GM19035 (cell line): ENCODE results near the gene ATP7B.
"Not testable (repeated sequence)": the region's sequence is repeated elsewhere in the genome, so short reads cannot be mapped to it uniquely, and the experiment has no call there.

Source experiments
- ATAC-seq: cut with Tn5 transposase; IDR thresholded peaks from one replicate; pipeline ENCODE4 v1.9.1; 2021; ENCODE audit not compliant: unreplicated experiment

ATP7B gene

GRCh38 chr13:52006523-52007245 lies 4.6 kb downstream of the ATP7B start:
- no peak for ATAC-seq

- no peak for ATAC-seq
Measured at GRCh38 chr13:52005841-52006522, 5.3 kb downstream of the ATP7B start.

DNA sequence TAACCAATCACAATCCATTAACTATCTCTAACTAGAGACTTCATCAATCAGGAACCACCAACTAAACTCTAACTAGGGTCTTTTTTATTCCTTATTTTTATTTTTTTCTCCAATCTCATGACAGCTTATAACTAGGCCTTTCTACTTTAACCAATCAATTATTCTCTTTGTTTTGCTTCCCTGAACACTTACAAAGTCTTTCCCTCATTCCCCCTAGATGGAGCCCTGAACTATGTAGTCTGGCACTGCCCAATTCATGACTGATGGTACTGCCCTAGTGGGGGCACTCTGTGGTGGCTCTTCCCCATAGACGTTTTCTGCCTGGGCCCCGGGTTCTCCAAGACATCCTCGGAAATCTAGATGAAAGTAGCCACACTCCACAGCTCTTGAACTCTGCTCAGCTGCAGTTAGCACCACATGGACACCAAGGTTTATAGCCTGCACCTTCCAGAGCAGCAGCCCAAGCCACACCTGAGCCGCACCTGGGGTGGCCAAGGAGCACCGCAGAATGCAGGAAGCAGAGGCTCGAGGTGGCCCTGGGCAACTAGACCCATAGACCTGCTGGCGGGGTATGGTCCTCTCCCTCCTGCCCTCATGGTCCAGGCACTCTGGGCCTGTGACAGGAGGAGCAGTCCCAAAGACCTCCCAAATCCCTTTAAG lies 6.6 kb downstream of the ATP7B start:
- ATAC-seq: no peak

- no peak for ATAC-seq
Measured at GRCh38 chr13:52003541-52003940, 7.7 kb downstream of the ATP7B start.

GRCh38 chr13:52002361-52002760 lies 8.9 kb downstream of the ATP7B start:
- ATAC-seq: no peak

GRCh38 chr13:52001120-52001731 lies 10.0 kb downstream of the ATP7B start:
- ATAC-seq: peak; percentile 84

GRCh38 chr13:51999921-52000320 lies 11.3 kb downstream of the ATP7B start:
- ATAC-seq: no peak

DNA sequence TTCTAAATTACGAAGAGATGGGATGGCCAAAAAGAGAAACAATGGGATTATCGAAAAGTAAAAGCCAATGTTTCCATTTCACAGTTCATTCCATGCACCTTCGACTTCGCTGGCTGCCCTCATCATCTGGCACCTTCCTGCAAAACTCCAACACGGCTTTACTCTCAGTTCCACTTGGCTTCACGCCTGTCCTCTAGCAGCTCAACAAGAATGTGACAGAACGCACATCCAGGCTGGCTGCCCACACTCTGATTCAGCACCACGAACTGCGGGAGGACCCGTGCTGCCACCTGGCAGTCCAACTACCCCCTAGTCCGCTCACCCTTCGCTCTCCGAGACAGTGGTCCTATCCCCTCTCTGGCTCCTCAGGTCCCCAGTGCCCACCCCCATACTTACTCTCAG lies 11.7 kb downstream of the ATP7B start:
- ATAC-seq: no peak

DNA sequence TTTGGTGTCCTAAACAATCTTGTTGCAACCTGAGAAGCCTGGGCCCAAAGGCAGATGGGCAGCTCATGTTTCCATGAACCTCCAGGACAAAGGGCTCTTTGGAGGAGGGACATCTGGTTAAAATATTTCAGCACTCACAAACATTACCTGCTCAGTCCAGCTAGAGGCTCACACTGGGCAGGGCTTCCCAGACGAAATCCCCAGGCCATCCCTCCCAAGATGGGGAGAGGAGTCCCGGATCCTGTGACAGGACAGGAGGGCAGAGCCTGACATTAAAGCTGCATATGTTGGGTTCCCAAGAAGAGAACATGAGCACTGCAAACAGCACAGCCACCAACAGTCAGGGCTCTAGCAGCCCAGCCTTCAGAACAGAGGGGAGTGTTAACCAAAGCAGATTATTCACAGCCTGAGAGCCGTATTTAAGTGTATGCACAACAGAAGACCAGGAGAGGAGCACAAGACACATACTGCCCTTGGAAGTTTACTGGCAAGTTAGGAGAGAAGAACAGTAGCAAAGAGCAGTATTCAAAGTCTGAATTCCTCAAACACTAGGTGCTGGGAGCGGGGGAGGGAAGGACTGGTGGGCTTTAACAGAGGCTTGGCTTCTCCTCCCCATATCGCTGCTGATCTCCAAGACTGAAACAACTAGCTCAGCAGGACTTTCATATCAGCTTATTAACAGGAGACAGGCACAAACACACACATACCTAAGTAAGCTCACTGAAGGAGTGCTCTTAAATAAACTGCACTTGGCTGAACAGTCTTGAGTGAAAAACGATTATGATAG lies 12.3 kb downstream of the ATP7B start:
- ATAC-seq: no peak

DNA sequence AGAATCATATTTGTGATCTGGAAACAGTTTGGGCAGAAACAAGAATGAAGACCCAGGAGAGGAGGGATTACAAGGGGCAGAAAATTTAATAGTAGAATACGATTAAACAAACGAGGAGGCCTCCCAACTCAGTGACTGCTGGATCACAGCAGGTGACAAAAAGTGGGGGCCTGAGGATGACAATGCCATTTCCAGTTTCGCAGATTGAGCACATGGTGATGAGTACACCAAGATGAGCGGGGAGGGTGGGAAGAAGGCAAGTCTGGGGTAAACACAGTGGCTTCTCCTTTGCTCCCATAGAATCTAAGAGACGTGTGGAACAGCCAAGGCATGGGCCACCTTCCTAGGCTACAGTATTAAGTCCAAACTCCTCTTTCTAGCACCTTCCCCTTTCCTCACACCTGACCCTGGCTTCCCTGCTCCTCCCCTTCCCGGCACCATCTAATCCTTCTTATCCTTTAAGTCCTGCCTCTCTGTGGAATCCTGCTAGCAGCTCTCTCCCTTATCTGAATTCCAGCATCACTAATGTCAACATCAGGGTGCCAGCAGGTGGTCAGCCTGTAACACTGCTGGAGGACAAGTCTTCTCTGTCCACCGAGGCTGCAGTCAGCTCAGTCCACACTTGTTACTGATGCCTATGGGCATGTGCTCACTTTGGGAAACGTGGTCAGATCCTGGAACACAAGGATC lies 13.5 kb downstream of the ATP7B start:
- no peak for ATAC-seq

GRCh38 chr13:51997186-51997585 lies 14.1 kb downstream of the ATP7B start:
- ATAC-seq: no peak

- ATAC-seq: no peak
Measured at GRCh38 chr13:51996641-51997040, 14.6 kb downstream of the ATP7B start.

- ATAC-seq: no peak
Measured at GRCh38 chr13:51995677-51996551, 15.3 kb downstream of the ATP7B start.

- no peak for ATAC-seq
Measured at GRCh38 chr13:51993713-51994112, 17.5 kb downstream of the ATP7B start.

DNA sequence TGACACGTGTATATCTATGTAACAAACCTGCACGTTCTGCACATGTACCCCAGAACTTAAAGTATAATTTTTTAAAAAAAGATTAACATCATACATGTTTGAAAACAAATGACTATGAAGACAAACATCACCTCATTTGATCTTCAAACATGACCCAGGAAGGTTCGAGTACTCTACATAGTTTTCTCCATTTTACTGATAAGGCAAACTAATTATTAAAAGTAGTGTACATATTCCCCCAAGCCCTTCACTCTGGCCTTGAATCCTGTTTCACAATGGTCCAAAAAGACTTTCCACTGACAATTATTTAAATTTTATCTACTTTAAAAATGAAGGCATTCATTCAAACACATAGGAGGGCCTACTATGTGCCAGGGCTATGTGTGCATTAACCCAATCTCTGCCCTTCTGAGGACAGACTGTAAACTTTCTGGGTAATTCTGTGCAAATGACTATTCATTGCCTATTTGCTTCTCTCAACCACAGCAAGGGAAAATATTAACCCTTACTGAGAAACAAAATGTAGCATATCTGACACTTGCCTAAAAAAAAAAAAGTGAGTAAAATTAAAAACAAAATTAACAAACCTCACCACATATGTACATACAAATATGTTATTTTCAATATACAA lies 22.1 kb downstream of the ATP7B start:
- ATAC-seq: no peak

DNA sequence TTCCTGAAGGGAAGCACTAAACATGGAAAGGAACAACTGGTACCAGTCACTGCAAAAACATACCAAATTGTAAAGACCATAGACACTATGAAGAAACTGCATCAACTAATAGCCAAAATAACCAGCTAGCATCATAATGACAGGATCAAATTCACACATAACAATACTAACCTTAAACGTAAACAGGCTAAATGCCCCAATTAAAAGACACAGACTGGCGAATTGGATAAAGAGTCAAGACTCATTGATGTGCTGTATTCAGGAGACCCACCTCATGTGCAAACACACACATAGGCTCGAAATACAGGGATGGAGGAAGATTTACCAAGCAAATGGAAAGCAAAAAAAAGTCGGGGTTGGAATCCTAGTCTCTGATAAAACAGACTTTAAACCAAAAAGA lies 26.3 kb downstream of the ATP7B start:
- not testable (repeated sequence) for ATAC-seq

DNA sequence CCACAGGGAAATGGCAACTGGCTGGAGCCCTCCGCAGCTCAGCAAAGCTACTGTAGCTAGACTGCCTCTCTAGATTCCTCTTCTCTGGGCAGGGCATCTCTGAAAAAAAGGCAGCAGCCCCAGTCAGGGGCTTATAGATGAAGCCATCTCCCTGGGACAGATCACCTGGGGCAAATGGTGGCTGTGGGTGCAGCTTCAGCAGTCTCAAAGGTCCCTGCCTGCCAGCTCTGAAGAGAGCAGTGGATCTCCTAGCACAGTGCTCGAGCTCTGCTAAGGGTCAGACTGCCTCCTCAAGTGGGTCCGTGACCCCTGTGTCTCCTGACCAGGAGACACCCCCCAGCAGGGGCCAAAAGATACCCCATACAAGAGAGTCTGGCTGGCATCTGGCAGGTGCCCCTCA lies 28.0 kb downstream of the ATP7B start:
- ATAC-seq: not testable (repeated sequence)

DNA sequence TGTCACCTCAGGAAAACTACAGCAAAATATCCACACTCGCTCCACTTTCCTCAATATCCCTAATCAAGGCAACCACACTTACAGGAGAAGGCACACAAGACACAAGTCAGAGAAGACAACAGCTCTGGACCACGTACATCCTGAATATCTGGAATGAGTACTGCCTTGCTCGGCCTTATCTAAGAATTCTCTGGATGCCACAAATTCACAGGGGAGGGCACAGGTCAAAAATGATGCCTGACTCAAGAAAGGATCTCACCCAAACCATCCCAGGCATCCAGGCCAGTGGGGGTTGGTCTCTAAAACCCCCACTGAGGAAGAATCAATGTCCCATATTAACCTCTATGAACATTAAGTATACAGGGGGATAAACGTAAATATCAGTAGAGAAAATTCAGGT lies 29.9 kb downstream of the ATP7B start:
- ATAC-seq: no peak

- no peak for ATAC-seq
Measured at GRCh38 chr13:51980908-51981307, 30.3 kb downstream of the ATP7B start.
